ENCODE data around the gene GRIN3A.

- no peak for TF ChIP-seq CTCF (conservative IDR thresholded peaks at IDR 0.05; ENCODE audit: low read depth, low read length)
- TF ChIP-seq FOS (IDR thresholded peaks at IDR 0.05; ENCODE audit: low read depth, low read length), result no peak
- no peak for TF ChIP-seq POLR2A (IDR thresholded peaks at IDR 0.05; ENCODE audit: low read depth, low read length)
- no peak for TF ChIP-seq SMC3 (IDR thresholded peaks at IDR 0.05; ENCODE audit: low read depth, low read length)
These were observed 211.4 kb downstream of the GRIN3A start for GRCh38 chr9:101527066-101527465.
